Gastroesophageal sphincter (tissue), 4 donors: Measurements from ENCODE around the gene KCNB1. TPM values are rescaled to one million over a fixed set of nuclear protein-coding genes. Genes with fewer than 3 reads are reported as not detected.
A peak's percentile ranks its signal among the peaks of the same experiment; 100 is the strongest.

ENCODE experiments used
- ATAC-seq: fragments of 150-250 bp; one replicate; pipeline ENCODE4 v1.9.1; 2016; ENCODE audit warnings: mild to moderate bottlenecking, moderate library complexity
- H3K27ac ChIP-seq, 4 donors: fragments of 200-600 bp; sonication (generic) in 3 of 4; 1 replicate in 3 of 4; 2 replicates in 1 of 4; pipeline ENCODE4 v1.5.1; 2016 to 2019
- H3K27me3 ChIP-seq: fragments of 200-600 bp; sonication (generic); one replicate; pipeline ENCODE4 v1.5.1; 2019
- H3K36me3 ChIP-seq, 2 donors: fragments of 200-600 bp; sonication (generic); one replicate each; pipeline ENCODE4 v1.5.1; 2019; ENCODE audit warnings: control low read depth in 1 of 2
- H3K4me1 ChIP-seq, 3 donors: fragments of 200-600 bp; sonication (generic); 1 replicate in 2 of 3; 2 replicates in 1 of 3; pipeline ENCODE4 v1.5.1; 2016 to 2019; ENCODE audit warnings: control low read depth in 2 of 3
- H3K4me3 ChIP-seq, 2 donors: fragments of 200-600 bp; sonication (generic); one replicate each; pipeline ENCODE4 v1.5.1; 2019; ENCODE audit warnings: mild to moderate bottlenecking in 1 of 2, moderate library complexity in 1 of 2
- H3K9me3 ChIP-seq, 3 donors: fragments of 200-600 bp; sonication (generic); one replicate each; pipeline ENCODE4 v1.5.1; 2017 to 2019; ENCODE audit warnings: control low read depth in 2 of 3
- CTCF ChIP-seq, 4 experiments: fragments of 200-600 bp in 2 of 4; fragments of 450-650 bp in 2 of 4; sonication (generic) in 1 of 4; IDR thresholded peaks; one replicate each; pipeline ENCODE4 v1.5.1; 2017 to 2019; ENCODE audit warnings: antibody characterized with exemption in 4 of 4, mild to moderate bottlenecking in 2 of 4, moderate library complexity in 2 of 4
- EP300 ChIP-seq: sonication (generic); formaldehyde crosslinking; IDR thresholded peaks from one replicate; pipeline ENCODE4 v1.6.1; 2017; ENCODE audit warnings: antibody characterized with exemption, mild to moderate bottlenecking
- POLR2A ChIP-seq, 2 donors: fragments of 450-650 bp; IDR thresholded peaks; one replicate each; pipeline ENCODE4 v1.6.1; 2017; ENCODE audit warnings: antibody characterized with exemption in 2 of 2, mild to moderate bottlenecking in 2 of 2, moderate library complexity in 1 of 2
- POLR2AphosphoS5 ChIP-seq: sonication (generic); formaldehyde crosslinking; IDR thresholded peaks from one replicate; pipeline ENCODE4 v1.6.1; 2017; ENCODE audit warnings: antibody characterized with exemption
- WGBS, 2 donors: methylation state at CpG; one replicate each; pipeline ENCODE4 v1.1.5; 2018; ENCODE audit warnings: low coverage in 1 of 2; 5-methylcytosine and 5-hydroxymethylcytosine counted together
- total RNA-seq, 4 donors: library from RNA; depleted of rRNA; stranded (reverse); fragments of >200 nt; gene quantifications; one replicate each; pipeline ENCODE4 v1.1.0, GENCODE V29; 2016

Gene KCNB1
- total RNA-seq, 4 donors from 2014 or later, result 26.3 to 44.1 (median 38.0) TPM

GRCh38 chr20:49478266-49478665 is 4.2 kb downstream of the KCNB1 start:
- H3K27ac ChIP-seq, result peak overlapping the region in 3 of 4 donors; percentile 33 to 94 (median 35)
- H3K27me3 ChIP-seq, result peaks cover 10% of the 10 kb centered on the region
- no peaks in the 10 kb centered on the region for H3K9me3 ChIP-seq
- TF ChIP-seq CTCF (IDR thresholded peaks at IDR 0.05) (no peak), POLR2A (IDR thresholded peaks at IDR 0.05) (no peak), POLR2AphosphoS5 (no peak), EP300 (no peak)
- peaks cover 0 to 48% of the 10 kb centered on the region in 2 donors for H3K36me3 ChIP-seq
- peaks cover 0 to 88% (median 5%) of the 10 kb centered on the region in 3 donors for H3K4me1 ChIP-seq
- H3K4me3 ChIP-seq, result no peak overlapping the region
- no peak for ATAC-seq
- 44 to 54% methylated on average over 6 of the region's 7 CpGs for WGBS, 2 donors

GRCh38 chr20:49477200-49477599 is 5.3 kb downstream of the KCNB1 start:
- peaks cover 0 to 80% (median 2%) of the 10 kb centered on the region in 3 donors for H3K4me1 ChIP-seq
- WGBS, 2 donors, result 73% methylated on average over 1 of the region's 3 CpGs; no CpG with 5 or more reads in 1 of the 2 donors
- H3K36me3 ChIP-seq, result peaks cover 0 to 48% of the 10 kb centered on the region in 2 donors
- H3K27ac ChIP-seq, result peak overlapping the region in 1 of 4 donors; percentile 94
- H3K27me3 ChIP-seq, result peaks cover 1% of the 10 kb centered on the region
- no peak for ATAC-seq
- H3K9me3 ChIP-seq, result no peaks in the 10 kb centered on the region
- H3K4me3 ChIP-seq, result no peak overlapping the region
- TF ChIP-seq EP300 (no peak), CTCF (IDR thresholded peaks at IDR 0.05) (no peak), POLR2A (IDR thresholded peaks at IDR 0.05) (no peak), POLR2AphosphoS5 (no peak)

GRCh38 chr20:49476016-49476355 is 6.5 kb downstream of the KCNB1 start:
- H3K27me3 ChIP-seq, result no peaks in the 10 kb centered on the region
- peak overlapping the region in 1 of 4 donors; percentile 3 for H3K27ac ChIP-seq
- WGBS, 2 donors, result 63 to 74% methylated on average over 3 to 4 of the region's 7 CpGs
- no peak for TF ChIP-seq POLR2AphosphoS5
- TF ChIP-seq CTCF (IDR thresholded peaks at IDR 0.05), result no peak
- TF ChIP-seq POLR2A (IDR thresholded peaks at IDR 0.05), result no peak
- TF ChIP-seq EP300, result no peak
- ATAC-seq, result no peak
- H3K36me3 ChIP-seq, result peaks cover 0 to 46% of the 10 kb centered on the region in 2 donors
- H3K4me1 ChIP-seq, result peaks cover 0 to 68% (median 0%) of the 10 kb centered on the region in 3 donors
- no peak overlapping the region for H3K4me3 ChIP-seq
- H3K9me3 ChIP-seq, result no peaks in the 10 kb centered on the region

GRCh38 chr20:49475292-49476015 is 7.0 kb downstream of the KCNB1 start:
- no peak for ATAC-seq
- 80 to 90% methylated on average over 2 to 3 of the region's 6 CpGs for WGBS, 2 donors

More at GRCh38 chr20:49475292-49476015, 7.0 kb downstream of the KCNB1 start:
- Histone ChIP-seq H3K36me3 (peaks cover 0 to 49% of the 10 kb centered on the region in 2 donors), H3K4me3 (no peak overlapping the region), H3K27ac (peak overlapping the region in 1 of 4 donors; percentile 3), H3K4me1 (peaks cover 0 to 63% (median 0%) of the 10 kb centered on the region in 3 donors), H3K27me3 (no peaks in the 10 kb centered on the region), H3K9me3 (no peaks in the 10 kb centered on the region)
- no peak for TF ChIP-seq POLR2A (IDR thresholded peaks at IDR 0.05)
- TF ChIP-seq POLR2AphosphoS5, result no peak
- TF ChIP-seq CTCF (IDR thresholded peaks at IDR 0.05), result no peak
- no peak for TF ChIP-seq EP300
